Neural cell (in vitro differentiated cells): ENCODE measurements around the gene ZNHIT6. TPM values are rescaled to one million over a fixed set of nuclear protein-coding genes. Genes with fewer than 3 reads are reported as not detected.

Source experiments
- H2AFZ ChIP-seq: fragments of 200-600, 300-800 bp; sonication (generic), shearing (Covaris generic); 2 replicates; pipeline ENCODE4 v1.6.0; 2014; ENCODE audit warnings: low read depth, mild to moderate bottlenecking, antibody characterized with exemption, low read length, moderate library complexity
- H3F3A ChIP-seq: fragments of 200-600 bp; shearing (Covaris generic); 2 replicates; pipeline ENCODE4 v1.6.1; 2016; ENCODE audit warnings: mild to moderate bottlenecking, moderate library complexity, mixed read lengths, antibody characterized with exemption, low read length; ENCODE audit not compliant: insufficient read depth, poor library complexity, severe bottlenecking
- H3K27ac ChIP-seq: fragments of 200-600, 300-800 bp; sonication (generic), shearing (Covaris generic); 2 replicates; pipeline ENCODE4 v1.5.1; 2014; ENCODE audit warnings: mild to moderate bottlenecking, low read length, moderate library complexity
- H3K27me3 ChIP-seq: fragments of 300-800, 200-600 bp; sonication (generic), shearing (Covaris generic); 2 replicates; pipeline ENCODE4 v1.6.0; 2014; ENCODE audit warnings: mild to moderate bottlenecking, low read depth, low read length, moderate library complexity; ENCODE audit not compliant: insufficient read depth
- H3K36me3 ChIP-seq: fragments of 300-800, 200-600 bp; sonication (generic), shearing (Covaris generic); 2 replicates; pipeline ENCODE4 v1.5.1; 2014; ENCODE audit warnings: mild to moderate bottlenecking, antibody characterized with exemption, low read length, moderate library complexity; ENCODE audit not compliant: insufficient read depth
- H3K4me2 ChIP-seq: fragments of 300-800, 200-600 bp; sonication (generic), shearing (Covaris generic); 2 replicates; pipeline ENCODE4 v1.6.0; 2014; ENCODE audit warnings: mild to moderate bottlenecking, low read length
- H3K4me3 ChIP-seq: fragments of 300-800, 200-600 bp; sonication (generic), shearing (Covaris generic); 2 replicates; pipeline ENCODE4 v1.5.1; 2014; ENCODE audit warnings: mild to moderate bottlenecking, low read length, moderate library complexity
- H3K79me2 ChIP-seq: fragments of 200-600 bp; shearing (Covaris generic); replicated peaks from 2 replicates; pipeline ENCODE4 v1.6.0; 2014; ENCODE audit warnings: mild to moderate bottlenecking, low read length, moderate library complexity; ENCODE audit not compliant: insufficient read depth
- H3K9ac ChIP-seq: fragments of 300-800, 200-600 bp; sonication (generic), shearing (Covaris generic); 2 replicates; pipeline ENCODE4 v1.6.1; 2016; ENCODE audit warnings: mild to moderate bottlenecking, low read length, mixed read lengths
- H3K9me2 ChIP-seq: fragments of 200-600 bp; shearing (Covaris generic); 2 replicates; pipeline ENCODE4 v1.6.1; 2016; ENCODE audit warnings: mild to moderate bottlenecking, low read length, mixed read lengths; ENCODE audit not compliant: insufficient read depth
- H3K9me3 ChIP-seq: fragments of 200-600, 300-800 bp; sonication (generic), shearing (Covaris generic); 2 replicates; pipeline ENCODE4 v1.6.1; 2016; ENCODE audit warnings: mild to moderate bottlenecking, mixed run types, low read length, moderate library complexity, mixed read lengths
- H4K20me1 ChIP-seq: fragments of 200-600 bp; shearing (Covaris generic); 2 replicates; pipeline ENCODE4 v1.6.1; 2016; ENCODE audit warnings: mild to moderate bottlenecking, mixed run types; ENCODE audit not compliant: insufficient read depth
- EP300 ChIP-seq: fragments of 450-650 bp; conservative IDR thresholded peaks from 2 replicates; pipeline ENCODE4 v1.6.1; 2014; ENCODE audit warnings: antibody characterized with exemption, mild to moderate bottlenecking, moderate library complexity; ENCODE audit not compliant: poor library complexity, severe bottlenecking
- EZH2 ChIP-seq: fragments of 200-600, 300-800 bp; shearing (Covaris generic), sonication (generic); IDR thresholded peaks from 2 replicates; pipeline ENCODE4 v1.6.1; 2014; ENCODE audit warnings: antibody characterized with exemption, low read length, borderline replicate concordance, mild to moderate bottlenecking; ENCODE audit not compliant: insufficient read depth, poor library complexity, severe bottlenecking
- MXI1 ChIP-seq: fragments of 450-650 bp; conservative IDR thresholded peaks from 2 replicates; pipeline ENCODE4 v1.6.1; 2014; ENCODE audit warnings: antibody characterized with exemption, mild to moderate bottlenecking; ENCODE audit not compliant: poor library complexity, severe bottlenecking
- POLR2AphosphoS5 ChIP-seq: IDR thresholded peaks from 2 replicates; pipeline ENCODE4 v1.6.1; 2012
- RAD21 ChIP-seq: fragments of 450-650 bp; conservative IDR thresholded peaks from 2 replicates; pipeline ENCODE4 v1.6.1; 2014; ENCODE audit warnings: antibody characterized with exemption, mild to moderate bottlenecking, moderate library complexity
- SMC3 ChIP-seq: fragments of 450-650 bp; conservative IDR thresholded peaks from 2 replicates; pipeline ENCODE4 v1.6.1; 2014; ENCODE audit warnings: antibody characterized with exemption, mild to moderate bottlenecking, moderate library complexity; ENCODE audit not compliant: poor library complexity
- TAF1 ChIP-seq: IDR thresholded peaks from 2 replicates; pipeline ENCODE4 v1.6.1; 2012; ENCODE audit warnings: low read depth
- polyA minus RNA-seq: library from RNA; depleted of rRNA, polyadenylated mRNA; stranded (reverse); fragments of >200 nt; gene quantifications from 2 replicates; pipeline ENCODE4 v1.2.3, GENCODE V29; 2014
- polyA plus RNA-seq: library from polyadenylated mRNA; depleted of rRNA; stranded (reverse); fragments of >200 nt; gene quantifications from 2 replicates; pipeline ENCODE4 v1.2.3, GENCODE V29; 2014
- TF ChIP-seq, protein P1 (sequence below): fragments of 450-650 bp; IDR thresholded peaks from 2 replicates; pipeline ENCODE4 v1.5.1; 2014; ENCODE audit warnings: antibody characterized with exemption, mild to moderate bottlenecking, moderate library complexity; ENCODE audit not compliant: poor library complexity, severe bottlenecking
- TF ChIP-seq, protein P2 (sequence below): IDR thresholded peaks from 2 replicates; pipeline ENCODE4 v1.6.1; 2012; ENCODE audit warnings: borderline replicate concordance

The ZNHIT6 gene, protein sequence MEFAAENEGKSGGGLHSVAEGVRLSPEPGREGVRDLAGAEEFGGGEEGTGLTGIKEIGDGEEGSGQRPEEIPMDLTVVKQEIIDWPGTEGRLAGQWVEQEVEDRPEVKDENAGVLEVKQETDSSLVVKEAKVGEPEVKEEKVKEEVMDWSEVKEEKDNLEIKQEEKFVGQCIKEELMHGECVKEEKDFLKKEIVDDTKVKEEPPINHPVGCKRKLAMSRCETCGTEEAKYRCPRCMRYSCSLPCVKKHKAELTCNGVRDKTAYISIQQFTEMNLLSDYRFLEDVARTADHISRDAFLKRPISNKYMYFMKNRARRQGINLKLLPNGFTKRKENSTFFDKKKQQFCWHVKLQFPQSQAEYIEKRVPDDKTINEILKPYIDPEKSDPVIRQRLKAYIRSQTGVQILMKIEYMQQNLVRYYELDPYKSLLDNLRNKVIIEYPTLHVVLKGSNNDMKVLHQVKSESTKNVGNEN
- polyA plus RNA-seq (14.4 and 16.6 TPM in 2 replicates), polyA minus RNA-seq (22.4 and 25.4 TPM in 2 replicates)

DNA sequence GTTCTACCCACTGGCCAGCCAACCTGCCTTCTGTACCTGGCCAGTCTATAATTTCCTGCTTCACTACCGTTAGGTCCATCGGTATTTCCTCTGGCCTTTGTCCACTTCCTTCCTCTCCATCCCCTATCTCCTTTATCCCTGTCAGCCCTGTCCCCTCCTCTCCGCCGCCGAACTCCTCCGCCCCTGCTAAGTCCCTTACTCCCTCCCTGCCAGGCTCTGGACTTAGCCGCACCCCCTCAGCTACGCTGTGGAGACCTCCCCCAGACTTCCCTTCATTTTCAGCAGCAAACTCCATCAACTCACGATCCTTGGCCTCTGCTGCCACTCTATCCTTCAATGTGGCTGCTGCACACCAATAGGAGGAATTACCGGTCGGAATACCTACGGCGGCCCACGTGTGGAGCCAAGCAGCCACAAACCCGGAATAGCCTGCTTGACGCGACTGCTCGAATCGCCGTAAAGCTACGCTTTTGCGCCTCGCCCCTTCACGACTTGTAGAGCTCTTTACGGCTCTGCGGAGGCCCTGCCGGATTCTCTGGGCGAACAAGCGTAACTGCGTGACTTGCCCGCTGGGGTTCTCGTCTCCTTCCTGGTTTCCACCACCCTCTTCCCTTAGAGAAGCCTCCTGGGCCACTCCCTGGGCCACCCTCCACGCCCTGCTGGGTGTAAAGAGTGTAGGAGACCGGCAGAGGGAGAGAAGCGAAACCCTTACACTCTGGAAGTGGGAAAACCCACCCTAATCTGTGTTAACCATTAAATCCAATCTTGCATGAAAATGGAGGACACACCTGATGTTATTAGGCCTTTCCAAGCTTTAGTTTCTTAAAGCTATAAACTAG is at the start of gene ZNHIT6:
Gene ZNHIT6 (minus strand): TSS at position 444 of the 839 bp plus-strand sequence. CDS start 149 bp downstream, at position 295.
- Histone ChIP-seq H2AFZ (peak within 1 kb of the TSS; percentile 98), H3K4me2 (peak within 1 kb of the TSS; percentile 92), H3K36me3 (no peaks in the 10 kb centered on the region), H3K9ac (peak within 1 kb of the TSS; percentile 78), H3K79me2 (peaks cover 37% of the 10 kb centered on the region), H3K27me3 (no peaks in the 10 kb centered on the region), H3F3A (peaks cover 7% of the 10 kb centered on the region), H3K9me2 (no peaks in the 10 kb centered on the region), H3K27ac (peak within 1 kb of the TSS; percentile 91), H3K4me3 (peak within 1 kb of the TSS; percentile 84), H3K9me3 (no peaks in the 10 kb centered on the region), H4K20me1 (no peaks in the 10 kb centered on the region)
- TF ChIP-seq, protein P1, sequence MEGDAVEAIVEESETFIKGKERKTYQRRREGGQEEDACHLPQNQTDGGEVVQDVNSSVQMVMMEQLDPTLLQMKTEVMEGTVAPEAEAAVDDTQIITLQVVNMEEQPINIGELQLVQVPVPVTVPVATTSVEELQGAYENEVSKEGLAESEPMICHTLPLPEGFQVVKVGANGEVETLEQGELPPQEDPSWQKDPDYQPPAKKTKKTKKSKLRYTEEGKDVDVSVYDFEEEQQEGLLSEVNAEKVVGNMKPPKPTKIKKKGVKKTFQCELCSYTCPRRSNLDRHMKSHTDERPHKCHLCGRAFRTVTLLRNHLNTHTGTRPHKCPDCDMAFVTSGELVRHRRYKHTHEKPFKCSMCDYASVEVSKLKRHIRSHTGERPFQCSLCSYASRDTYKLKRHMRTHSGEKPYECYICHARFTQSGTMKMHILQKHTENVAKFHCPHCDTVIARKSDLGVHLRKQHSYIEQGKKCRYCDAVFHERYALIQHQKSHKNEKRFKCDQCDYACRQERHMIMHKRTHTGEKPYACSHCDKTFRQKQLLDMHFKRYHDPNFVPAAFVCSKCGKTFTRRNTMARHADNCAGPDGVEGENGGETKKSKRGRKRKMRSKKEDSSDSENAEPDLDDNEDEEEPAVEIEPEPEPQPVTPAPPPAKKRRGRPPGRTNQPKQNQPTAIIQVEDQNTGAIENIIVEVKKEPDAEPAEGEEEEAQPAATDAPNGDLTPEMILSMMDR = peak; percentile 68
- TF ChIP-seq, protein P2, sequence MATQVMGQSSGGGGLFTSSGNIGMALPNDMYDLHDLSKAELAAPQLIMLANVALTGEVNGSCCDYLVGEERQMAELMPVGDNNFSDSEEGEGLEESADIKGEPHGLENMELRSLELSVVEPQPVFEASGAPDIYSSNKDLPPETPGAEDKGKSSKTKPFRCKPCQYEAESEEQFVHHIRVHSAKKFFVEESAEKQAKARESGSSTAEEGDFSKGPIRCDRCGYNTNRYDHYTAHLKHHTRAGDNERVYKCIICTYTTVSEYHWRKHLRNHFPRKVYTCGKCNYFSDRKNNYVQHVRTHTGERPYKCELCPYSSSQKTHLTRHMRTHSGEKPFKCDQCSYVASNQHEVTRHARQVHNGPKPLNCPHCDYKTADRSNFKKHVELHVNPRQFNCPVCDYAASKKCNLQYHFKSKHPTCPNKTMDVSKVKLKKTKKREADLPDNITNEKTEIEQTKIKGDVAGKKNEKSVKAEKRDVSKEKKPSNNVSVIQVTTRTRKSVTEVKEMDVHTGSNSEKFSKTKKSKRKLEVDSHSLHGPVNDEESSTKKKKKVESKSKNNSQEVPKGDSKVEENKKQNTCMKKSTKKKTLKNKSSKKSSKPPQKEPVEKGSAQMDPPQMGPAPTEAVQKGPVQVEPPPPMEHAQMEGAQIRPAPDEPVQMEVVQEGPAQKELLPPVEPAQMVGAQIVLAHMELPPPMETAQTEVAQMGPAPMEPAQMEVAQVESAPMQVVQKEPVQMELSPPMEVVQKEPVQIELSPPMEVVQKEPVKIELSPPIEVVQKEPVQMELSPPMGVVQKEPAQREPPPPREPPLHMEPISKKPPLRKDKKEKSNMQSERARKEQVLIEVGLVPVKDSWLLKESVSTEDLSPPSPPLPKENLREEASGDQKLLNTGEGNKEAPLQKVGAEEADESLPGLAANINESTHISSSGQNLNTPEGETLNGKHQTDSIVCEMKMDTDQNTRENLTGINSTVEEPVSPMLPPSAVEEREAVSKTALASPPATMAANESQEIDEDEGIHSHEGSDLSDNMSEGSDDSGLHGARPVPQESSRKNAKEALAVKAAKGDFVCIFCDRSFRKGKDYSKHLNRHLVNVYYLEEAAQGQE = peak; percentile 82
- peak; percentile 88 for TF ChIP-seq POLR2AphosphoS5
- TF ChIP-seq MXI1 = peak; percentile 98
- TF ChIP-seq EP300 = peak; percentile 40
- TF ChIP-seq RAD21 = peak; percentile 62
- TF ChIP-seq TAF1 = peak; percentile 92
- TF ChIP-seq SMC3 = peak; percentile 45
- TF ChIP-seq EZH2 = no peak

DNA sequence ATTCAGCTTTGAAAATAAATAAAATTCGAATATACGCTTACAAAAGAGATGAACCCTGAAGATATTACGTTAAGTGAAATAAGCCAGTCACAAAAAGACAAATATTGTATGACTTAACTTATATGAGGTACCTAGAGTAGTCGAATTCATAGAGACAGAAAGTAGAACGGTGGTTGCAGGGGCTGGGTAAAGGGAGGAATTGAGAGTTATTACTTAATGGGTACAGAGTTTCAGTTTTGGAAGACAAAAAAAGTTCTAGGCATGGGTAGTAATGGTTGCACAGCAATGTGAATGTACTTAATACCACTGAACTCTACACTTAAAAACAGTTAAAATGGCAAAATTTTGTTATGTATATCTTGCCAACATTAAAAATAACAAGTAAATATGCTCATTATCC is 48.6 kb upstream of the ZNHIT6 start:
- Histone ChIP-seq H3K9me2 (no peaks in the 10 kb centered on the region), H4K20me1 (no peaks in the 10 kb centered on the region)

More for the DNA sequence above, 48.6 kb upstream of the ZNHIT6 start:
- H3K27me3 ChIP-seq = no peaks in the 10 kb centered on the region
- H3K27ac ChIP-seq = no peak overlapping the region
- H3K4me3 ChIP-seq = no peak overlapping the region
- TF ChIP-seq, protein P2 = no peak
- no peaks in the 10 kb centered on the region for H3K36me3 ChIP-seq
- H3K4me2 ChIP-seq = no peak overlapping the region
- no peak overlapping the region for H2AFZ ChIP-seq
- no peak overlapping the region for H3K9ac ChIP-seq
- H3F3A ChIP-seq = no peaks in the 10 kb centered on the region
- H3K9me3 ChIP-seq = peaks cover 3% of the 10 kb centered on the region
- H3K79me2 ChIP-seq = no peaks in the 10 kb centered on the region
